Fibroblast of peridontal ligament (primary cell): ENCODE measurements around the gene PRRT1.
A peak's percentile ranks its signal among the peaks of the same experiment; 100 is the strongest.
"Not testable (repeated sequence)": the region's sequence is repeated elsewhere in the genome, so short reads cannot be mapped to it uniquely, and the experiment has no call there.

Source experiments
- DNase-seq: peaks from one replicate; pipeline ENCODE4 v3.0.0-alpha.2; 2010; ENCODE audit errors: extremely low read depth

Gene PRRT1

GRCh38 chr6:32188381-32189068 lies 36.8 kb upstream of the PRRT1 start:
- peak; percentile 16 for DNase-seq

- not testable (repeated sequence) for DNase-seq
Measured at GRCh38 chr6:32187725-32188380, 36.1 kb upstream of the PRRT1 start.

DNA sequence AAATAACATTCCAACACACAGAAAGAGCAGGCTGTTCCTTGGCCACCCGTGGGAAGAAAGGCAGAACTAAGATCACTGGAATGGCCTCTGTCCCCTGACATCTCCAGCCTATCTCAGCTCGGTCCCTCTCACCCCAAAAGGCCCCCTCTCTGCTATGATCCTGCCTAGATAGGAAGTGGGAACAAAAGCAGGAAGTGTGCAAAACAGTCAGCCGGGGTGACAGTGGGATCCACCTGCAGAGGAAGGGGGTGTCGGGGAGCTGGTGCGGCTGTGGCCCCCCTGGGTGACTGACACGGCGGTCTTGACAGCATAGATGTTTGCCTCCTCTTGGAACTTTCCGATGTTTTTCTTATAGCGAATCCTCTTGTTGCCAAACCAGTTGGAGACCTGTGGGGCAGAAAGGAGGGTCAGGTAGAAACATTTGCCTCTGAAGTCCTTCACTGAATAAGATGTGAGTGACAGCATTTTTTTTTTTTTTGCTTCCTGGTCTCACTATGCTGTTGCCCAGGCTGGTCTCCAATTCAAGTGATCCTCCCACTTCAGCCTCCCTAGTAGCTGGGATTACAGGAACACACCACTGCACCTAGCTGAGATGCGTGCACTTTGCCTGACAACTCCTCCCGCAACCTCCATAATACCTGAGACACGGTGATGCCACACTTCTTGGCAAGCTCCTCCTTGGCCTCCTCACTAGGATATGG lies 35.4 kb upstream of the PRRT1 start:
- DNase-seq, result no peak

GRCh38 chr6:32186151-32186840 lies 34.6 kb upstream of the PRRT1 start:
- not testable (repeated sequence) for DNase-seq

DNA sequence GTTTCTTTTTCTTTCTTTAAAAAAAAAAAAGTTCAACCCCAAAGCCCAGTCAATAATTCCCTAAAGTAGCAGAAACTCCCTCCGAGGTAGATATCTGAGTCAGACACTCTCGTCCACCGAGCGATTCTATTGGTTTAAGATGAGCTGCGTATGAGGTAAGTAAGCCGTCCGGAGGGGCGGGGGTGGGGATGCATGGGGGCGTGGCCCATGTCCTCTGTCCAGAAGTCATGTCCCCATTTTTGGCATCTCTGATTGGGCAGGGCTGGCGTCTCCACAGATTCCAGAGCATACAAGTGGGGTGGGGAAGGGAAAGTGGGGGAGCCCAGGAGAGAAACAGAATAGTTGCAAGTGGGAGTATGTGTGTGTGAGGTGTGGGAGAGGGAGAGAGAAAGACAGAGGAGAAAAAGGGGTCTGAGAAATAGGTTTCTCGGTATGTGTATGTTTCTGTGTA lies 34.0 kb upstream of the PRRT1 start:
- peak; percentile 87 for DNase-seq

DNA sequence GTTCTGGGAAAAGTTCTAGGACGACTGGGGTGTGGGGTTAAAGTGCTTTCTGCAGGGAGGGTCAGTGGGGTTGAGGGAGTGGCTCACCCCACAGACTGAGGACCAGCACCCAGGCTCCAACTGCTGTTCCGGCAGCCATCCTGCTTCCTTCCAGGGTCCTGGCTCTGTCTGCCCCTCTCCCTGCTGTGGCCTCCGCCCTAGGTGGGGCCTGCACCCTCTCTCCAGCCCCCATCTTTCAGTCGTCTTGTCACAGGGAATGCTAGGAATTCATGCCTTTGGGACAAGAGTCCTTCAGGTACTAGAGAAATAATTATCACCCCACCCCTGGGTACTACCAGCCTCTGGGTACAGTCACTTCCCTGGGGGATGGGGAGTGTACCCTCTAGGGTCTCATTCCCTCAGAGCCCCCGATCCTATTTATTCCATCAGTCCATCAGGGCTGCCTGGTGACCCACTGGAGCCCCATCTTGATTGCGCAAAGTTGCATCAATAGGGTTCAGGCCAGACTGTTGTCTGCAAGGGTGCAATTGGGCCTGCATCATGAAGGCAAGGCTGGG lies 32.4 kb upstream of the PRRT1 start, which contains the start of gene AGER:
AGER (minus strand) TSS at position 170 of the 557 bp plus-strand sequence; CDS start at position 139, 31 bp downstream.
- DNase-seq, result no peak

- no peak for DNase-seq
Measured at GRCh38 chr6:32183483-32184083, 31.8 kb upstream of the PRRT1 start.

GRCh38 chr6:32183030-32183429 lies 31.3 kb upstream of the PRRT1 start:
- no peak for DNase-seq

- no peak for DNase-seq
Measured at GRCh38 chr6:32182555-32182981, 30.8 kb upstream of the PRRT1 start.

DNA sequence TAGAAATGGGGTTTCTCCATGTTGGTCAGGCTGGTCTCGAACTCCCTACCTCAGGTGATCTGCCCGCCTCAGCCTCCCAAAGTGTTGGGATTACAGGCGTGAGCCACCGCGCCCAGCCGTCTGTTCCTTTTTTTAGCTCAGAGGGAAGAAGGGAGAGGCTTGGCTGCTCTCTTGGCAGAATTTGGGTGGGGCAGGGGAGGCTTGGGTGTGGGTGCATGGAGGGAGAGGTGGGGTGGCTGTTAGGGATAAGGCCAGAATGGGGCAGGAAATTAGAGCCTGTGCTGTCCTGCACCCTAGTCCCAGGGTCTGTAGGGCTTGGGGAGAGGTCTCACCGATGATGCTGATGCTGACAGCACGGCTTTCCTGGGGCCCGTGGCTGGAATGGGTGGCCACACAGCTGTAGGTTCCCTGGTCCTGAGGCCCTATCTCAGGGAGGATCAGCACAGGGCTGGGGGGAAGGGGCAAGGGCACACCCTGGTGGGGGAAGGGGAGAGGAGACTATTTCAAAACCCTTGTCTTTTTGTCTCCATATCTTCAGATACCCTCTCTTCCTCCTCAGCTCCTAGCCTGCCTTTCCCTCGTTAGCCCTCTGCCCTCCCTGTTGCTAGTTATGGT lies 30.3 kb upstream of the PRRT1 start:
- DNase-seq, result no peak

DNA sequence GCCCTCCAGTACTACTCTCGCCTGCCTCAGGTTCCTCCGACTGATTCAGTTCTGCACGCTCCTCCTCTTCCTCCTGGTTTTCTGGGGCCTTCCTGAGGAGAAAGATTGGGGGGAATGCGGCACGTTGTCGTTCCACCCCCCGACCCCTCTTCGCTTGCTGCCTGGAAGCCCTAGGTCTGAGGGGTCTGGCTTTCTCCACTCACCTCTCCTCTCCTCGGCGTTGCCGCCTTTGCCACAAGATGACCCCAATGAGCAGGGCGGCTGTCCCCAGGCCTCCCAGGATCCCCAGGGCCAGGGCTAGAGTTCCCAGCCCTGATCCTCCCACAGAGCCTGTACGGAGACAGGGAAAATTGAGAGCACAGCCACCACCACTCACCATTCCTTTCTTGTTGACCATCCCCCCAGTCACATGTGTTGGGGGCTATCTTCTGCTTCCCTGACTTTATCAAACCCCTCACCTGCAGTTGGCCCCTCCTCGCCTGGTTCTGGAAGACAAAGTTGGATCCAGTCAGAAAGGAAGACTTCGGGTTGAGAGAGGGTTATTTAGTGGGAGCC lies 29.5 kb upstream of the PRRT1 start:
- no peak for DNase-seq

DNA sequence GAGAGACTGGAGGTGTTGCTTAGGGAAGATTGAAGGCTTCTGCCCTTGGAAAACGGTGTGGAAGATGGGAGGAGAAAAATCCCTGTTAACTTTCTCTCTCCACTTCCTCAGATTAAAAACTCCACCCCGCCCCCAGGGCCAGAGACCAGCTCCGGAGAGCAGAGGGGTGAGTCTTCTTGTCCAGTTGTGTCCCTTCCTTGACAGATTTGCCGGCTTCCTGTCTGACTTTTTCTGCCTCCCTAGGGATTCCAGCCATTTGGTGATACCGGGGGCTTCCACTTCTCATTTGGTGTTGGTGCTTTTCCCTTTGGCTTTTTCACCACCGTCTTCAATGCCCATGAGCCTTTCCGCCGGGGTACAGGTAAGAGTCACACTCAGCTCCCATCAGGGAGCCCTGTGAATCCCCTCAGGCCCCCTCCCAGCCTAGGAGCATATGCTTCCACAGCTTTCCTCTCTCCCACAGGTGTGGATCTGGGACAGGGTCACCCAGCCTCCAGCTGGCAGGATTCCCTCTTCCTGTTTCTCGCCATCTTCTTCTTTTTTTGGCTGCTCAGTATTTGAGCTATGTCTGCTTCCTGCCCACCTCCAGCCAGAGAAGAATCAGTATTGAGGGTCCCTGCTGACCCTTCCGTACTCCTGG lies 28.1 kb upstream of the PRRT1 start:
- no peak for DNase-seq

- no peak for DNase-seq
Measured at GRCh38 chr6:32178547-32179440, 27.1 kb upstream of the PRRT1 start.

GRCh38 chr6:32177788-32178546 lies 26.2 kb upstream of the PRRT1 start, which contains the start of gene RNF5:
Gene RNF5 (plus strand): TSS chr6:32178405. CDS start chr6:32178512, 107 bp downstream.
- DNase-seq, result peak; percentile 100

DNA sequence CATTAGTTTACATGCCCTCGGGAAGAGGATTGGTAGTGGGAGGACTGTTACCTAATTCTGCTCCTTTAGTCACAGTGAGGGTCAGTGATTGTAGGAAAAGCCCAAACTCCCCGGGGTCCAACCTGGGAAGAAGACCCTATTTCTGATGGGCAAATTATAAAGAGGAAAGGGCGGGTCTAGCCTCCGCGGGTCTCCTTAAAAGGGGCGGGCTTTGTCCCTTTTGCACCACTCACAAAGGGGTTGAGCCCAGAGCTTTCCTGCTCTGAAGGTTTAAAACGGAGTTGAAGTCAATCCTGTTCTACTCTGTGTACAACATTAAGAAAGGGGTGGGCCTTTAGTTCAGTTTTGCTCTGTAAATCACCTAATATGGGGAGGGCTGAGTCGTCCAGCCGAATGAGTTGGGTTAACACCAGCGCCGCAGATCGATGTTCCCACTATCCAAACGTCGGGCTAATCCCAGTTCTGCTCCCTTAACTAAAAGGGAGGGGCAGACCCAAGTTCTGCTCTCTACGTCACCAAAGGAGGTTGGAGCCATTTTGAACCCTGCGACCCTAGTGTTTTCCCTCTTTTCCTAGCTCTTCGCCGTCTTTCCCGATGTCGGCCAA lies 25.5 kb upstream of the PRRT1 start:
- no peak for DNase-seq

DNA sequence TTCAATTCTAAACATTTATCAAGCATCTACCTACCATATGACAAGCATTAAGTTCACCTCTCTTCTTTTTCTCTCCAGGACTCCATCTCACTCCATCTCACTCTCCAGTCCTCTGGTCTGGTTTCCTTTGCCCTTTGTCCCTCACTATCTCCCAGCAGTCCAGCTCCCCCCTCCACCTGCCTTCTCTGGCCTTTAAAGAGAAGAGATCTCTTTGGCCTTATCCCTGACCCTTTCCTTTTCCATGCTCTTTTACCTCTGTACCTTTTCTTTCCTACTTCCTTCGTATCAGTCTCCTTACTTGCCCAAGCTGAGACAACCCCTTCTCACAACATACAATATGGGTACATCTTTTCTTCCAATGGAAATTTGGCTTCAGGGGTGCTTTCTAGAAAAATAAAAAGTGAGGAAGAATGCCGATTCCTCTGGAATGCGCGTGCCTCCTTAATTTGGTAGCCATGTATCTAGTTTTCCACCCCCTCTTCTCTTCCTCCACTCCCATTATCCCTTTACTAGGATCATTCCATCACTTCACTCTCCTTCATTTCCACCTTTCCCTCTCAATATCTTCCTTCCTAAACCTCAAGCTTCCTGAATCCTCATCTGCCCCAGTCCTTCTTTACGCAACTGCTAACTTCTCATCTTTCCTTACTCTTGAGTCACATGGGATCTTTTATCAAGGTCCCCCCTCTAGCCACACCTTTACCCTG lies 24.9 kb upstream of the PRRT1 start:
- DNase-seq, result peak; percentile 61
